Measurements from ENCODE around the gene CYP4F22. TPM values are rescaled to one million over a fixed set of nuclear protein-coding genes. Genes with fewer than 3 reads are reported as not detected.
A peak's percentile ranks its signal among the peaks of the same experiment; 100 is the strongest.
"Not testable (repeated sequence)": the region's sequence is repeated elsewhere in the genome, so short reads cannot be mapped to it uniquely, and the experiment has no call there.

CYP4F22 gene
- total RNA-seq, 4 donors from 2014 or later = 0.11 TPM; not detected in 3

- TF ChIP-seq POLR2A (IDR thresholded peaks at IDR 0.05) (no peak), CTCF (IDR thresholded peaks at IDR 0.05) (no peak)
- no peak overlapping the region for H3K4me3 ChIP-seq (replicated peaks in 1 of 3)
- H3K4me1 ChIP-seq = peaks cover 0 to 4% of the 10 kb centered on the region in 2 donors
- no peaks in the 10 kb centered on the region for H3K9me3 ChIP-seq
- H3K27ac ChIP-seq = no peak overlapping the region
- H3K27me3 ChIP-seq = peaks cover 6% of the 10 kb centered on the region
- H3K36me3 ChIP-seq = no peaks in the 10 kb centered on the region
- DNase-seq = peak in 1 of 2 donors; percentile 4
- intact Hi-C loops (cut with DNase I) = no loop called here
- WGBS, 2 donors = 76 to 84% methylated on average over 9 of the region's 9 CpGs
These were observed 79.3 kb downstream of the CYP4F22 start for GRCh38 chr19:15587663-15588062.

- intact Hi-C loops (cut with DNase I) = no loop called here
- H3K36me3 ChIP-seq = no peaks in the 10 kb centered on the region
- H3K27me3 ChIP-seq = peaks cover 6% of the 10 kb centered on the region
- H3K4me1 ChIP-seq = peaks cover 0 to 4% of the 10 kb centered on the region in 2 donors
- 73 to 100% methylated on average over 1 of the region's 1 CpG for WGBS, 2 donors
- TF ChIP-seq POLR2A (IDR thresholded peaks at IDR 0.05) (no peak), CTCF (IDR thresholded peaks at IDR 0.05) (no peak)
- no peak overlapping the region for H3K27ac ChIP-seq
- no peak for DNase-seq
- no peaks in the 10 kb centered on the region for H3K9me3 ChIP-seq
- H3K4me3 ChIP-seq (replicated peaks in 1 of 3) = no peak overlapping the region
These were observed 79.9 kb downstream of the CYP4F22 start for GRCh38 chr19:15588265-15588664.

- TF ChIP-seq CTCF (IDR thresholded peaks at IDR 0.05) (no peak), POLR2A (IDR thresholded peaks at IDR 0.05) (no peak)
- intact Hi-C loops (cut with DNase I) = no loop called here
- H3K27ac ChIP-seq = no peak overlapping the region
- H3K4me1 ChIP-seq = no peaks in the 10 kb centered on the region
- 75 to 83% methylated on average over 5 of the region's 5 CpGs for WGBS, 2 donors
- H3K27me3 ChIP-seq = no peaks in the 10 kb centered on the region
- DNase-seq = no peak
- H3K36me3 ChIP-seq = no peaks in the 10 kb centered on the region
- no peak overlapping the region for H3K4me3 ChIP-seq (replicated peaks in 1 of 3)
- no peaks in the 10 kb centered on the region for H3K9me3 ChIP-seq
These were observed 81.6 kb downstream of the CYP4F22 start for GRCh38 chr19:15589760-15590451.

- no peak for DNase-seq
- no peaks in the 10 kb centered on the region for H3K9me3 ChIP-seq
- TF ChIP-seq POLR2A (IDR thresholded peaks at IDR 0.05) (no peak), CTCF (IDR thresholded peaks at IDR 0.05) (no peak)
- WGBS, 2 donors = 58 to 78% methylated on average over 4 of the region's 4 CpGs
- H3K36me3 ChIP-seq = no peaks in the 10 kb centered on the region
- H3K4me1 ChIP-seq = no peaks in the 10 kb centered on the region
- no peak overlapping the region for H3K4me3 ChIP-seq (replicated peaks in 1 of 3)
- intact Hi-C loops (cut with DNase I) = no loop called here
- H3K27me3 ChIP-seq = no peaks in the 10 kb centered on the region
- H3K27ac ChIP-seq = no peak overlapping the region
These were observed 83.5 kb downstream of the CYP4F22 start for GRCh38 chr19:15591796-15592195.

- H3K4me1 ChIP-seq; intact Hi-C loops (cut with DNase I); H3K36me3 ChIP-seq; H3K9me3 ChIP-seq; H3K27me3 ChIP-seq; DNase-seq; H3K4me3 ChIP-seq (replicated peaks in 1 of 3); H3K27ac ChIP-seq: not testable (repeated sequence)
- 31 to 45% methylated on average over 5 of the region's 5 CpGs for WGBS, 2 donors
These were observed 84.2 kb downstream of the CYP4F22 start for GRCh38 chr19:15592506-15592905.

GRCh38 chr19:15593766-15594165 lies 85.4 kb downstream of the CYP4F22 start:
- H3K27me3 ChIP-seq; H3K4me3 ChIP-seq (replicated peaks in 1 of 3); H3K4me1 ChIP-seq; intact Hi-C loops (cut with DNase I); H3K9me3 ChIP-seq; DNase-seq; H3K36me3 ChIP-seq; H3K27ac ChIP-seq: not testable (repeated sequence)
- WGBS, 2 donors = 63 to 83% methylated on average over 4 of the region's 4 CpGs

Measured in thyroid gland (tissue), 4 donors.